Kidney (tissue), 14 donors: Measurements from ENCODE around the gene ORAI1. TPM values are rescaled to one million over a fixed set of nuclear protein-coding genes. Genes with fewer than 3 reads are reported as not detected.

Source experiments
- DNase-seq, 5 donors: peaks; one replicate each; pipeline ENCODE4 v3.0.0-alpha.2; 2013 to 2020
- FAIRE-seq: peaks from 2 replicates; lab custom pipeline; 2012; peaks lifted over from hg19 to GRCh38; lab: Jason Lieb, UNC
- H3K27ac ChIP-seq, 2 donors: one replicate each; pipeline ENCODE4 v1.7.0; 2013; ENCODE audit warnings: low read depth in 2 of 2, low read length in 2 of 2, inconsistent platforms in 1 of 2
- H3K27me3 ChIP-seq: one replicate; pipeline ENCODE4 v1.7.1; 2013; ENCODE audit warnings: low read length, inconsistent platforms; ENCODE audit not compliant: control insufficient read depth, insufficient read depth
- H3K36me3 ChIP-seq, 3 donors: one replicate each; pipeline versions ENCODE4 v1.7.0 to v1.7.1; 2013; ENCODE audit warnings: low read length in 3 of 3, control low read depth in 1 of 3, inconsistent platforms in 1 of 3; ENCODE audit not compliant: insufficient read depth in 3 of 3, control insufficient read depth in 2 of 3
- H3K4me1 ChIP-seq, 3 donors: one replicate each; pipeline versions ENCODE4 v1.7.0 to v1.7.1; 2013; ENCODE audit warnings: low read length in 3 of 3, inconsistent platforms in 1 of 3, low read depth in 1 of 3; ENCODE audit not compliant: control insufficient read depth in 2 of 3, insufficient read depth in 2 of 3
- H3K4me3 ChIP-seq, 3 donors: one replicate each; pipeline versions ENCODE4 v1.7.0 to v1.8.1; 2013; ENCODE audit warnings: low read length in 3 of 3, control low read depth in 1 of 3, inconsistent platforms in 1 of 3
- H3K9ac ChIP-seq, 3 donors: one replicate each; pipeline versions ENCODE4 v1.7.0 to v1.7.1; 2013; ENCODE audit warnings: low read length in 3 of 3, control low read depth in 1 of 3, inconsistent platforms in 1 of 3
- H3K9me3 ChIP-seq, 3 donors: one replicate each; pipeline versions ENCODE4 v1.7.0 to v1.7.1; 2013; ENCODE audit warnings: low read length in 3 of 3, control low read depth in 1 of 3, inconsistent platforms in 1 of 3; ENCODE audit not compliant: control insufficient read depth in 2 of 3, insufficient read depth in 1 of 3
- CTCF ChIP-seq: IDR thresholded peaks from 3 replicates; pipeline ENCODE4 v1.5.1; 2012; ENCODE audit warnings: mild to moderate bottlenecking, moderate library complexity, borderline replicate concordance; ENCODE audit not compliant: insufficient read depth; ENCODE audit errors: extremely low read depth
- intact Hi-C: fragments of 100-400 bp; cut with DNase I; formaldehyde crosslinking; loops from one replicate; pipeline ENCODE4 v1.11.1; 2022
- polyA plus RNA-seq: library from polyadenylated mRNA; stranded (reverse); fragments of 350-450 nt; fragmentation: Illumina TruSeq; extraction: RNeasy Lipid Tissue Mini Kit (QIAGEN cat#74804); gene quantifications from one replicate; pipeline ENCODE4 v1.2.3, GENCODE V29; 2014; ENCODE audit warnings: low read depth, low replicate concordance; ENCODE audit not compliant: insufficient read depth
- total RNA-seq: library from RNA; stranded (reverse); fragmentation: NEBNext Ultra II Directional; extraction: Animal tissue kit (Norgen Biotek cat#: 25700); gene quantifications from one replicate; pipeline ENCODE4 v1.2.1, GENCODE V29; 2021
- donor health status: control.
- donor health status: control.
- donor health status: control.
- donor health status: control.
- donor health status: control.
- donor health status: DM: yes; HTN: yes; CAD: no.
- donor health status: Normal renal cell carcinoma (clear cell type).

ORAI1 gene
- total and polyA plus RNA-seq, 2 donors from 2014 or later = 16.5 to 18.2 TPM

GRCh38 chr12:121668750-121669520 is 42.6 kb downstream of the ORAI1 start:
- Histone ChIP-seq H3K9me3 (no peaks in the 10 kb centered on the region), H3K27ac (no peak overlapping the region), H3K4me1 (peaks cover 0 to 5% (median 0%) of the 10 kb centered on the region in 3 donors), H3K36me3 (no peaks in the 10 kb centered on the region), H3K27me3 (no peaks in the 10 kb centered on the region), H3K9ac (no peak overlapping the region), H3K4me3 (no peak overlapping the region)
- intact Hi-C loops = no loop called here
- TF ChIP-seq CTCF = peak; percentile 43
- DNase-seq = peak in 4 of 5 donors; percentile 63 to 82 (median 77)
- FAIRE-seq = no peak

GRCh38 chr12:121669521-121669900 is 43.2 kb downstream of the ORAI1 start, which contains the start of gene MORN3:
MORN3 (minus strand) TSS chr12:121669654; CDS start chr12:121669483, 171 bp downstream.
- no peak for DNase-seq
- TF ChIP-seq CTCF = no peak
- intact Hi-C loops = no loop called here

GRCh38 chr12:121673013-121673511 is 46.7 kb downstream of the ORAI1 start:
- peak overlapping the region in 1 of 2 donors; percentile 77 for H3K27ac ChIP-seq
- H3K27me3 ChIP-seq = no peaks in the 10 kb centered on the region
- FAIRE-seq (no peak), DNase-seq (peak; percentile 26 to 78 (median 35))
- H3K9me3 ChIP-seq = no peaks in the 10 kb centered on the region
- H3K36me3 ChIP-seq = no peaks in the 10 kb centered on the region
- no peak for TF ChIP-seq CTCF
- intact Hi-C loops = loop anchor here (10.0 kb wide), 1 partner anchor 118 kb away; no protein-coding TSS in a partner anchor
- H3K9ac ChIP-seq = peak overlapping the region in 1 of 3 donors; percentile 61
- peaks cover 0 to 5% (median 0%) of the 10 kb centered on the region in 3 donors for H3K4me1 ChIP-seq
- peak overlapping the region in 2 of 3 donors; percentile 56 to 65 for H3K4me3 ChIP-seq

More at GRCh38 chr12:121669521-121669900, 43.2 kb downstream of the ORAI1 start, which contains the start of gene MORN3:
- Histone ChIP-seq H3K4me3 (no peak within 1 kb of the TSS), H3K9ac (no peak within 1 kb of the TSS), H3K27me3 (no peaks in the 10 kb centered on the region), H3K4me1 (peaks cover 0 to 5% (median 0%) of the 10 kb centered on the region in 3 donors), H3K27ac (no peak within 1 kb of the TSS), H3K36me3 (no peaks in the 10 kb centered on the region), H3K9me3 (no peaks in the 10 kb centered on the region)
- no peak for FAIRE-seq
